K562 (cell line): ENCODE measurements around the gene MTG2. TPM values are rescaled to one million over a fixed set of nuclear protein-coding genes. Genes with fewer than 3 reads are reported as not detected.

Experiments used
- CEBPG ChIP-seq, 3 experiments: fragments of 200-800 bp in 1 of 3; sonication (Bioruptor generic) in 1 of 3; sonication (generic) in 1 of 3; formaldehyde crosslinking in 1 of 3; IDR thresholded peaks in 2 of 3; conservative IDR thresholded peaks in 1 of 3; 2 replicates each; pipeline versions ENCODE4 v1.6.1 to v1.8.0; 2016 to 2022; ENCODE audit warnings: missing compliant biosample characterization in 2 of 3, missing genetic modification characterization in 2 of 3, mild to moderate bottlenecking in 1 of 3, missing genetic modification reagents in 1 of 3
- polyA plus RNA-seq, 8 experiments: library from polyadenylated mRNA; depleted of rRNA in 4 of 8; stranded (reverse) in 5 of 8; unstranded in 3 of 8; fragments of >200 nt; fragmentation: Nextera tagmentation in 2 of 8; fragmentation: Illumina TruSeq in 1 of 8; extraction: Ambion mirVana in 2 of 8; extraction: Trizol in 1 of 8; gene quantifications; 2 replicates each; pipeline versions ENCODE4 v1.2.1 to v1.2.3, GENCODE V29; 2011 to 2014; ENCODE audit warnings: inconsistent platforms in 1 of 8, missing spikeins in 1 of 8
- total RNA-seq, 7 experiments: library from RNA; depleted of rRNA in 6 of 7; stranded (reverse); fragments of >200 nt in 6 of 7; fragmentation: Illumina TruSeq in 2 of 7; extraction: Trizol in 2 of 7; gene quantifications; 2 replicates each; pipeline versions ENCODE4 v1.2.1 to v1.2.3, GENCODE V29; 2011 to 2021; ENCODE audit warnings: low replicate concordance in 1 of 7
- TF ChIP-seq, protein P1 (sequence below): fragments of 200-800 bp; sonication (Bioruptor generic); IDR thresholded peaks from 2 replicates; pipeline ENCODE4 v1.6.1; 2016; ENCODE audit warnings: missing genetic modification characterization, missing compliant biosample characterization
- TF ChIP-seq, protein P2 (sequence below): fragments of 250-450 bp; sonication (Bioruptor Pico); IDR thresholded peaks from 2 replicates; pipeline ENCODE4 v1.8.0; 2022; ENCODE audit warnings: moderate library complexity, mild to moderate bottlenecking, inconsistent platforms

MTG2 gene
- total and polyA plus RNA-seq, 9 of the 15 experiments (the other 6 are each of a cell fraction or from before 2014, with no cell fraction given): 8.7 to 67.5 (median 44.5) TPM

DNA sequence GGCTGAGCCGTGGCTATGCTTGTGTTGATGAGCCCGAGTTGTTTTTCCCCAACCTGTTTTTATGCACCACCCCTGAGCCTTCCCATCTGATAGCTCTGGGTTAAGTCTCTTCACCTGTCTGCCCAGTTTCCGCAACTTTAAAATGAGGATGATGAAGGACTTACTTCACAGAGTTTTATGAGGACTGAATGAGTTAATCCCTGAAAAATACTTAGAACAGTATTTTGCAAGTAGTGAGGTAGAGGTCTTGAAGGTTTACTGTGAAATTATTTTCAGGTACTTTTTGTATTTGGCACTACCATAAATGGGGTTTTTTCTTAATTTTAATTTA lies 3.2 kb downstream of the MTG2 start (continued):
- TF ChIP-seq CEBPG (CRISPR knock-in tag; IDR thresholded peaks at IDR 0.05) (no peak), CEBPG (tag; conservative IDR thresholded peaks at IDR 0.05 in 1 of 2, IDR thresholded peaks at IDR 0.05 in 1 of 2) (no peak)
- TF ChIP-seq, protein P1, sequence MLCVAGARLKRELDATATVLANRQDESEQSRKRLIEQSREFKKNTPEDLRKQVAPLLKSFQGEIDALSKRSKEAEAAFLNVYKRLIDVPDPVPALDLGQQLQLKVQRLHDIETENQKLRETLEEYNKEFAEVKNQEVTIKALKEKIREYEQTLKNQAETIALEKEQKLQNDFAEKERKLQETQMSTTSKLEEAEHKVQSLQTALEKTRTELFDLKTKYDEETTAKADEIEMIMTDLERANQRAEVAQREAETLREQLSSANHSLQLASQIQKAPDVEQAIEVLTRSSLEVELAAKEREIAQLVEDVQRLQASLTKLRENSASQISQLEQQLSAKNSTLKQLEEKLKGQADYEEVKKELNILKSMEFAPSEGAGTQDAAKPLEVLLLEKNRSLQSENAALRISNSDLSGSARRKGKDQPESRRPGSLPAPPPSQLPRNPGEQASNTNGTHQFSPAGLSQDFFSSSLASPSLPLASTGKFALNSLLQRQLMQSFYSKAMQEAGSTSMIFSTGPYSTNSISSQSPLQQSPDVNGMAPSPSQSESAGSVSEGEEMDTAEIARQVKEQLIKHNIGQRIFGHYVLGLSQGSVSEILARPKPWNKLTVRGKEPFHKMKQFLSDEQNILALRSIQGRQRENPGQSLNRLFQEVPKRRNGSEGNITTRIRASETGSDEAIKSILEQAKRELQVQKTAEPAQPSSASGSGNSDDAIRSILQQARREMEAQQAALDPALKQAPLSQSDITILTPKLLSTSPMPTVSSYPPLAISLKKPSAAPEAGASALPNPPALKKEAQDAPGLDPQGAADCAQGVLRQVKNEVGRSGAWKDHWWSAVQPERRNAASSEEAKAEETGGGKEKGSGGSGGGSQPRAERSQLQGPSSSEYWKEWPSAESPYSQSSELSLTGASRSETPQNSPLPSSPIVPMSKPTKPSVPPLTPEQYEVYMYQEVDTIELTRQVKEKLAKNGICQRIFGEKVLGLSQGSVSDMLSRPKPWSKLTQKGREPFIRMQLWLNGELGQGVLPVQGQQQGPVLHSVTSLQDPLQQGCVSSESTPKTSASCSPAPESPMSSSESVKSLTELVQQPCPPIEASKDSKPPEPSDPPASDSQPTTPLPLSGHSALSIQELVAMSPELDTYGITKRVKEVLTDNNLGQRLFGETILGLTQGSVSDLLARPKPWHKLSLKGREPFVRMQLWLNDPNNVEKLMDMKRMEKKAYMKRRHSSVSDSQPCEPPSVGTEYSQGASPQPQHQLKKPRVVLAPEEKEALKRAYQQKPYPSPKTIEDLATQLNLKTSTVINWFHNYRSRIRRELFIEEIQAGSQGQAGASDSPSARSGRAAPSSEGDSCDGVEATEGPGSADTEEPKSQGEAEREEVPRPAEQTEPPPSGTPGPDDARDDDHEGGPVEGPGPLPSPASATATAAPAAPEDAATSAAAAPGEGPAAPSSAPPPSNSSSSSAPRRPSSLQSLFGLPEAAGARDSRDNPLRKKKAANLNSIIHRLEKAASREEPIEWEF: no peak
- TF ChIP-seq, protein P2, sequence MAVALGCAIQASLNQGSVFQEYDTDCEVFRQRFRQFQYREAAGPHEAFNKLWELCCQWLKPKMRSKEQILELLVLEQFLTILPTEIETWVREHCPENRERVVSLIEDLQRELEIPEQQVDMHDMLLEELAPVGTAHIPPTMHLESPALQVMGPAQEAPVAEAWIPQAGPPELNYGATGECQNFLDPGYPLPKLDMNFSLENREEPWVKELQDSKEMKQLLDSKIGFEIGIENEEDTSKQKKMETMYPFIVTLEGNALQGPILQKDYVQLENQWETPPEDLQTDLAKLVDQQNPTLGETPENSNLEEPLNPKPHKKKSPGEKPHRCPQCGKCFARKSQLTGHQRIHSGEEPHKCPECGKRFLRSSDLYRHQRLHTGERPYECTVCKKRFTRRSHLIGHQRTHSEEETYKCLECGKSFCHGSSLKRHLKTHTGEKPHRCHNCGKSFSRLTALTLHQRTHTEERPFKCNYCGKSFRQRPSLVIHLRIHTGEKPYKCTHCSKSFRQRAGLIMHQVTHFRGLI (CRISPR knock-in tag): no peak
